NT2/D1 (cell line): ENCODE measurements around the gene TMEM116.

Experiments
- SUZ12 ChIP-seq: IDR thresholded peaks from 2 replicates; pipeline ENCODE4 v1.6.1; 2011; ENCODE audit not compliant: insufficient read length, insufficient read depth; ENCODE audit errors: extremely low read depth
- YY1 ChIP-seq: IDR thresholded peaks from 2 replicates; pipeline ENCODE4 v1.6.1; 2011; ENCODE audit not compliant: insufficient read length, insufficient read depth
- ZNF274 ChIP-seq: IDR thresholded peaks from 2 replicates; pipeline ENCODE4 v1.6.1; 2011; ENCODE audit warnings: mild to moderate bottlenecking, low read depth, low read length

DNA sequence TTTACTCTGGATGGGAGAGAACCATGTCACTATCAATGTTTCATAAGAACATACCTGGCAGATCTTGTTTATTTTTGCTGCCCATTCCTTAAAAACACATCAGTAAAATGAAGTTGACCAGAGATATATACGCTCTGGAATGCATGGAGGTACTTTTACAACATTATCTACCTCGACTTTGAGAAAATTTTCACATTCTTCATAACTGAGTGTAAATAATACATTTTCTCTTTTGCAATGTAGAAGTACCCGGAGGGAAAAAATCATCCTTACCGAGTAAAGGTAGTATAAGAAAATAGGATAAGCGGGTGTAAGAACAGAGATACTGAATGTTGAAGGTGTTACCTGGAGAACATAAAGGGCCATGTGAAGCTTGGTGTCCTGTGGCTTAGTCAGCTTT lies 80.7 kb downstream of the TMEM116 start:
- no peak for TF ChIP-seq YY1
- no peak for TF ChIP-seq ZNF274
- TF ChIP-seq SUZ12: no peak
